Cardiac septum (tissue), 1 donor: ENCODE measurements around the gene NIBAN1. TPM values are rescaled to one million over a fixed set of nuclear protein-coding genes. Genes with fewer than 3 reads are reported as not detected.
"Not testable (repeated sequence)": the region's sequence is repeated elsewhere in the genome, so short reads cannot be mapped to it uniquely, and the experiment has no call there.

Experiments
- DNase-seq: peaks from one replicate; pipeline ENCODE4 v3.0.0-alpha.2; 2020; ENCODE audit warnings: low spot score
- intact Hi-C: fragments of 100-400 bp; cut with DNase I; formaldehyde crosslinking; loops from one replicate; pipeline ENCODE4 v1.14.0; 2022
- total RNA-seq: library from RNA; stranded (reverse); fragmentation: NEBNext Ultra II Directional; extraction: Animal tissue kit (Norgen Biotek cat#: 25700); gene quantifications from one replicate; pipeline ENCODE4 v1.2.1, GENCODE V29; 2021
- donor health status: DM: no; HTN: no; CAD: no.

Gene NIBAN1
- total RNA-seq, 1 donor from 2014 or later, result 351 TPM

- intact Hi-C loops, result no loop called here
- DNase-seq, result no peak
Measured at GRCh38 chr1:184975208-184975870, 1.0 kb upstream of the NIBAN1 start.

- no peak for DNase-seq
- intact Hi-C loops, result loop anchor here (5.0 kb wide), 1 partner anchor 183 kb away; the partner anchor contains the start of genes SWT1 and TRMT1L
Measured at GRCh38 chr1:184974837-184975115, 468 bp upstream of the NIBAN1 start.

- peak; percentile 89 for DNase-seq
- intact Hi-C loops, result loop anchor here (2.0 to 5.0 kb wide), 2 partner anchors 91 to 184 kb away; partner anchors contain the start of genes SWT1 and TRMT1L
Measured at GRCh38 chr1:184973272-184974055, 844 bp downstream of the NIBAN1 start.

GRCh38 chr1:184972315-184973055 lies 1.8 kb downstream of the NIBAN1 start:
- DNase-seq, result no peak
- intact Hi-C loops, result loop anchor here (2.0 to 5.0 kb wide), 2 partner anchors 90 to 185 kb away; partner anchors contain the start of genes SWT1 and TRMT1L

GRCh38 chr1:184971522-184972265 lies 2.6 kb downstream of the NIBAN1 start:
- no peak for DNase-seq
- intact Hi-C loops, result loop anchor here (2.0 to 5.0 kb wide), 2 partner anchors 89 to 186 kb away; partner anchors contain the start of genes SWT1 and TRMT1L

GRCh38 chr1:184970691-184971161 lies 3.6 kb downstream of the NIBAN1 start:
- intact Hi-C loops, result loop anchor here (1.0 to 5.0 kb wide), 2 partner anchors 143 to 187 kb away; partner anchors contain the start of genes SWT1 and TRMT1L
- no peak for DNase-seq

GRCh38 chr1:184966989-184967388 lies 7.3 kb downstream of the NIBAN1 start:
- intact Hi-C loops, result no loop called here
- DNase-seq, result no peak

- no peak for DNase-seq
- intact Hi-C loops, result no loop called here
Measured at GRCh38 chr1:184965944-184966860, 8.1 kb downstream of the NIBAN1 start.

- intact Hi-C loops, result no loop called here
- DNase-seq, result no peak
Measured at GRCh38 chr1:184965439-184965838, 8.9 kb downstream of the NIBAN1 start.

- intact Hi-C loops, result no loop called here
- DNase-seq, result no peak
Measured at GRCh38 chr1:184959626-184960025, 14.7 kb downstream of the NIBAN1 start.

GRCh38 chr1:184958554-184959353 lies 15.6 kb downstream of the NIBAN1 start:
- intact Hi-C loops, result no loop called here

GRCh38 chr1:184957901-184958300 lies 16.4 kb downstream of the NIBAN1 start:
- intact Hi-C loops, DNase-seq: not testable (repeated sequence)

More at GRCh38 chr1:184958554-184959353, 15.6 kb downstream of the NIBAN1 start:
- DNase-seq, result no peak

GRCh38 chr1:184956999-184957700 lies 17.2 kb downstream of the NIBAN1 start:
- no peak for DNase-seq
- intact Hi-C loops, result no loop called here

GRCh38 chr1:184954232-184954995 lies 19.9 kb downstream of the NIBAN1 start:
- intact Hi-C loops, result no loop called here
- DNase-seq, result no peak

- intact Hi-C loops, result no loop called here
- DNase-seq, result no peak
Measured at GRCh38 chr1:184953600-184954219, 20.6 kb downstream of the NIBAN1 start.

GRCh38 chr1:184952428-184952827 lies 21.9 kb downstream of the NIBAN1 start:
- intact Hi-C loops, result no loop called here
- DNase-seq, result no peak
